Measurements from ENCODE around the gene ZBTB1.

The ZBTB1 gene

DNA sequence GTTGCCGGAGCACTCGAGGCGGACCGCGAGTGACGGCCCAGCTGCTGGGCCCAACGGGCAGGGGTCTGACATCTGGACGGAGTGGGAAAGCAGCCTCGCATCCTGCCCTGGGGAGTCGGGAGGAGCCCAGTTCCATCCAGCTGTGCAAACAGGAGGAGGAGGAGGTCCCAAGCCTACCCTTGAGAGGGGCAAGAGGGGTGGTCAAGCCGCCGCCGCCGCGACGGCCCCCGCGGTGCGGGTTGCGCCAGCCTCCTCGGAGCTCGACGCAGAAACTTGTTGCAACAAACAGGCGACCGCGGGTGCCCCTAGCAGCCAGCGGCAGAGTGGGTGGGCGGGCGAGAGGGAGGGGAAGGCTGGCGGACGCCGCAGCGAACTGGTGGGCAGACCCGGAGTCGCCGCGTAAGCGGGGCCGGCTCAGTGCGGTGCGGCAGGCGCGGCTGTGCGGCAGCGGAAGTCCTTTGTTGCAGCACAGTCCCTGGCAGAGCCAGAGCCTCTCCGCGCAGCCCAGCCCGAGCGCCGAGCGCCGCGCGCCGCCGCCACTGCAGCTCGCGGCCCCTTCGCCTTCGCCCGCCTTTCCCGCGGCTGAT lies at the start of gene ZBTB1:
Gene ZBTB1, plus strand, starts transcription at position 461 of the 587 bp plus-strand sequence. CDS start 16,735 bp downstream, outside the sequence.
- peak; percentile 77 for DNase-seq (ENCODE audit: low spot score)

DNA sequence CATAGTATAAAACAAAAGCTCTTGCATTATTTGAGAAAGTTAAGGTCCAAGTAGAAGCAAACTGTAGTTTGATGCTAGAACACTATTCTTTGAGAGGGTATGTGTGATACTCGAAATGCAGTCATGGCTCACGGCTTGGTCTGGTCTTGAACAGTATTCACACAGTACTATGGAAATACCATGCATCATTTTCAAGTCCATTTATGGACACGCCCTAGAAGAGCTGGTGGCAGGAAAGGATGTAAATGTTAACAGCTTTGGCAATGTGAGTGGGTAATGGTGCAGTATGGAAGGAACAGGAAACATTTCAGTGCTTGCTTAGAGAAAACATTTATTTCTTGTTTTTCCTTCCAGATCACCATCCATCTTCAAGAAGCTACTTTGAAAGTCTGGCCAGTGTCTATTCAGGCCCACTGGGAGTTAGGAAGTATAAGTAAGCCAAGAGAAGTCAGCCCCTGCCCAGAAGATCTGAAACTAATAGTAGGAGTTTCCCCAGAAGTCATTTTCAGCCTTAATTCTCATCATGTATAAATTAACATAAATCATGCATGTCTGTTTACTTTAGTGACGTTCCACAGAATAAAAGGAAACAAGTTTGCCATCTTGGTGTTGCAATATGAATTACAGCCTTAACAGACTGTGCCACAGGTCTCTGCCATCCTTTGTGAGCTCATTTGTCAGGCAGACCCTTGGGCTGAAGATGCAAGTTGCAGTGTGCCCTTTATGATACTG lies 45.0 kb upstream of the ZBTB1 start:
- DNase-seq (ENCODE audit: low spot score) = no peak

GRCh38 chr14:64461221-64461620 lies 43.3 kb upstream of the ZBTB1 start:
- DNase-seq (ENCODE audit: low spot score) = no peak

- no peak for DNase-seq (ENCODE audit: low spot score)
These were observed 41.4 kb upstream of the ZBTB1 start for GRCh38 chr14:64463195-64463594.

- no peak for DNase-seq (ENCODE audit: low spot score)
These were observed 40.7 kb upstream of the ZBTB1 start for GRCh38 chr14:64463873-64464272.

DNA sequence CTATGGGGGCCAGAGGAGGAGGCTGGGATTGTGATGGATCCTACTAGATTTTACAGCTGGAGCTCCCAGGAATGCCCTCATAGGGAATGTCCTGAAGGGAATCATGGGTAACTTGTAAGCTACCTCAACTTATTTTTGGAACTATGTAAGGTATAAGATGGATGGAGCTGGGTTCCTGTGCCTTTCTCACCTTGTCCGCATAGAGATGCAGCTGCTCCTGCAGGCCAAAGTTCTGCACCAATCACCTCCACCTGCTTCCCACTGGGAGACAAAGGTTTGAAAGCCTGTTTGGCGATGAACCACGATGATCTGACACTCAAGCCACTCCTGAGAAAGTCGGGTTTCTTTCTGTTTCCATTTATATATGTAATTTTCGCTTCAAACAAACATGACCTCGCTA lies 39.9 kb upstream of the ZBTB1 start:
- no peak for DNase-seq (ENCODE audit: low spot score)

- DNase-seq (ENCODE audit: low spot score) = peak; percentile 57
These were observed 39.3 kb upstream of the ZBTB1 start, which contains the start of gene AKAP5 for GRCh38 chr14:64465191-64465822. Gene AKAP5, plus strand, starts transcription at chr14:64465499. Its CDS starts 2,896 bp downstream, at chr14:64468395.

DNA sequence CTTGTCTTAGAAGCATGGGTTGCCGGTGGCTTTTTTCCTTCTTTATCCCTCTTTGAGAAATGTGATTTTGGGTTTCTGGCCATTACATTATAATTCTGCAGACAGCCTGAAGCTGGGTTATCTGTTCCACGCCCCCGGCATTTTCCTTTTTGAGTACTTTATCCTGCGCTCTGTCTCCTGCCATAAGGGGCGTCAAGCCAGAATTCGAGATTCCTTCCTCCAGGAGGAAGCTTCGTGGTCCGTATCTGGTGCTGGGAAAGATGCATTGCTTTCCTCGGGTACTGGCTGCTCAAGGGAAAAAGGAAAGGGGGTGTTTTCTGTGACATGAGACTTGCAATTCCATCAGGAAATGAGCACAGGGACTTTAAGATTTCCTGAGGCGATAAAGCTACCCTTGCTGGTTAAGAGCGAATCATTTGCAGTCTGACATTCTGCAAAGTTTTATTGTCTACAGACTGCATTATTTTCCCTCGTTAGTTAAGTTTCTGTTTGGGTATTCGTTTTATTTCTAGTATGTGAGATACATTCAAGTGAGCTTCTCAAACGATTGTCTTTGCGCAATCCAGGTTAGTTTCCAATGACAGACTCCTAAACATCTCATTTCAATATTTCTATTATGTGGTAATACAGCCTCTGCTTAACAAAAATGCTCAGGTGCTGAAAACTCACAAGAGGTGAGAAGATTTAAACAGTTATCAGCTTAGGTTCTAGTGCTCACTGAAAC lies 38.6 kb upstream of the ZBTB1 start:
- no peak for DNase-seq (ENCODE audit: low spot score)

GRCh38 chr14:64467101-64467500 lies 37.5 kb upstream of the ZBTB1 start:
- no peak for DNase-seq (ENCODE audit: low spot score)

GRCh38 chr14:64467566-64467965 lies 37.0 kb upstream of the ZBTB1 start:
- no peak for DNase-seq (ENCODE audit: low spot score)

GRCh38 chr14:64468451-64468850 lies 36.1 kb upstream of the ZBTB1 start:
- DNase-seq (ENCODE audit: low spot score) = no peak

DNA sequence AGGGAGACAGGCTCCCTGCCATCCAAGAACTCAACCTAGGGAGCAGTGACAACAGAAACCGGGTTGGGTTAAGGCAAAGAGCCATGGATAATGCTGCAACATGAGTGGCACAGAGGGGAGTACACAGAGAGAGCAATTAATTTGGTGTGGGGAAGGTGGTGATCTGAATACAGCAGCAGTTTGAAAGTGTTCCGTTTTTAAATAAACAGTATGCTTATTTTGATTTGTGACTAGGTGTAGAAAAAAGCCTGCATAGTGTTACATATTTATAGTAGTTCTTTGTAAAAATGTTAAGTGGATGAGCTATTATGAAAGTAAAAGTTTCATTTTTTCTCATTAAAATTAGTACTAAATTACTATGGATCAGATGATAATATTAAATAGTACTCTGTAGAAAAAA lies 30.5 kb upstream of the ZBTB1 start:
- DNase-seq (ENCODE audit: low spot score) = no peak

GRCh38 chr14:64474698-64475097 lies 29.9 kb upstream of the ZBTB1 start:
- no peak for DNase-seq (ENCODE audit: low spot score)

- no peak for DNase-seq (ENCODE audit: low spot score)
These were observed 28.8 kb upstream of the ZBTB1 start for GRCh38 chr14:64475585-64476273.

- no peak for DNase-seq (ENCODE audit: low spot score)
These were observed 28.1 kb upstream of the ZBTB1 start for GRCh38 chr14:64476438-64476837.

DNA sequence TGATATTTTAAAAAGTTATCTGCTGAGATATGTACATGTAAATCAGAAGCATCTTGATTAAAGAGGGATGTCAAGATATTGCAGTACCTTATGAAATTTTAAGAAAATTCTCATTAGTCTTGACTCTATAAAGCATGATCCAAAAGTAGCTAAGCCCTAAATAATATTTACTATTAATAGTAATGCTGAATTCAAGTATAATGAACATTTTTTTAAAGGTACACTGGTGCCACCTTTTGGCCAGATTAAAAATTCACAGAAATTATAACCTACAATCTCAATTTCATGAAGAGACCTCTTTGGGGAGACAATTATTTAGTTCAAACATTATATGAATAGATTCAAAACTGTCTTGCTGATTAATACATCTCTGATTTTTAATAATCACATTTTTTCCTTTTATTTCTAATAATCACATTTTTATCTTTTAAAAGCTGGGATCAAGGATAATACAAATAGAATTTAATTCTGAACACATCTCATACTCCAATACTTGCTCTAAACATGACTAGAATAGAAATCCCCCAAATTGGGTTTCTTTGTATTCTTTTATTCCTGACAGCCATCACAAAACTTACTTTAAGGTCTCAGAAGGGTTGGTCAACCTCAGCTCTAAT lies 25.8 kb upstream of the ZBTB1 start:
- no peak for DNase-seq (ENCODE audit: low spot score)

- no peak for DNase-seq (ENCODE audit: low spot score)
These were observed 15.9 kb upstream of the ZBTB1 start for GRCh38 chr14:64488590-64489099.

GRCh38 chr14:64491637-64492036 lies 12.9 kb upstream of the ZBTB1 start:
- no peak for DNase-seq (ENCODE audit: low spot score)

GRCh38 chr14:64493455-64493854 lies 11.1 kb upstream of the ZBTB1 start:
- no peak for DNase-seq (ENCODE audit: low spot score)

DNA sequence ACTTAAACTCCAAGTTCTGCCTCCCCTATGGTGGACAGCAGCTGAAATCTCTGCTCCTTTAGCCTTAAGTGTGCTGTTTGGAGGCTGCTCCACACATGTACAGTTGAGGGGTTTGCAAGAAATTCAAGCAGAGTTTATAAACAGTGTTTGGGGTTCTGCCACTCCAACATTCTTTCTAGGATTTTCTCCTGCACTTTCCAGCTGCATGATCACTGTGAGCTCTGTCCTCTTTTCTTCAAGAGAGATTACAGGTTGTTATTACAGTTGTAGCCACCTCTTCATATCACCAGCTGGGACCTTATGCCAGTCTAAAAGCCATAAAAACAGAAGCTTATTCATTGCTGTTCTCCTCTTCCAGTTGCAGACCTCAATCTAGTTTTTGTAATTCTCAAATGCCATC lies 9.3 kb upstream of the ZBTB1 start:
- DNase-seq (ENCODE audit: low spot score) = no peak

DNA sequence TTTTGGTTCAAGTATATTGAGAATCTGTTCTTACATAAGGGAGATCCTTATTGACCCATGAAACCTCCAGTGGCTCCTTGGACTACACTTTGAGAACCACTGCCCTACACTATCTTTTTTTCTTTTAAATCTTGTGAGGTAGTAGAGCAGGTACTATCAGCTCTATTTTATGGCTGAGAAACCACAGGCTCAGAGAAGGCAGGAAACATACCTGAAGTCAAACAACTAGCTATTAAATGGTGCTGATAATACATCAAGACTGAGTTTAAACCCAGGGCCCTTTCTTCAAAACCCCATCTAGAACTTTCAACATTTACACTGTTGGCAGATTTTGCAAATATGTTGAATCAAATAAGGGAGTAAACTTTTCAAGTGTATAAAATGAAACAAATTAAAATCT lies 7.8 kb upstream of the ZBTB1 start:
- no peak for DNase-seq (ENCODE audit: low spot score)
